Glutamatergic neuron (in vitro differentiated cells): ENCODE results near the gene LRRC46. TPM values are rescaled to one million over a fixed set of nuclear protein-coding genes. Genes with fewer than 3 reads are reported as not detected.

Experiments
- DNase-seq: peaks from one replicate; pipeline ENCODE4 v3.0.0; 2022
- H3K27ac Mint-ChIP-seq: one replicate; pipeline ENCODE4 v1.8.0; 2020; ENCODE audit warnings: mild to moderate bottlenecking, mixed read lengths, inconsistent platforms; ENCODE audit not compliant: unreplicated experiment
- H3K27me3 Mint-ChIP-seq: one replicate; pipeline ENCODE4 v1.8.0; 2020; ENCODE audit warnings: mild to moderate bottlenecking, moderate library complexity, mixed read lengths, inconsistent platforms; ENCODE audit not compliant: unreplicated experiment
- H3K36me3 Mint-ChIP-seq: one replicate; pipeline ENCODE4 v1.8.0; 2020; ENCODE audit warnings: mild to moderate bottlenecking, mixed read lengths, inconsistent platforms; ENCODE audit not compliant: unreplicated experiment
- H3K4me1 Mint-ChIP-seq: one replicate; pipeline ENCODE4 v1.8.0; 2020; ENCODE audit warnings: mild to moderate bottlenecking, low read depth, mixed read lengths, inconsistent platforms; ENCODE audit not compliant: unreplicated experiment
- H3K4me3 Mint-ChIP-seq: one replicate; pipeline ENCODE4 v1.8.0; 2020; ENCODE audit warnings: mild to moderate bottlenecking, mixed read lengths, inconsistent platforms; ENCODE audit not compliant: unreplicated experiment
- H3K9me3 Mint-ChIP-seq: one replicate; pipeline ENCODE4 v1.8.0; 2020; ENCODE audit warnings: mild to moderate bottlenecking, moderate library complexity, mixed read lengths, inconsistent platforms; ENCODE audit not compliant: unreplicated experiment
- CTCF ChIP-seq: fragments of 200-600 bp; sonication (generic); IDR thresholded peaks from one replicate; pipeline ENCODE4 v1.5.0; 2021; ENCODE audit not compliant: partially characterized antibody, unreplicated experiment
- total RNA-seq: library from RNA; stranded (reverse); fragmentation: NEBNext Ultra II Directional; extraction: Animal tissue kit (Norgen Biotek cat#: 25700); gene quantifications from one replicate; pipeline ENCODE4 v1.2.1, GENCODE V29; 2021; ENCODE audit not compliant: unreplicated experiment

LRRC46 gene
- total RNA-seq, 1 donor from 2014 or later, result 1.3 TPM

- H3K27ac Mint-ChIP-seq, result no peak overlapping the region
- peaks cover 5% of the 10 kb centered on the region for H3K36me3 Mint-ChIP-seq
These were observed 35.5 kb downstream of the LRRC46 start for GRCh38 chr17:47866941-47867340.

GRCh38 chr17:47867813-47868533, 36.5 kb downstream of the LRRC46 start:
- no peak for TF ChIP-seq CTCF
- H3K27ac Mint-ChIP-seq, result no peak overlapping the region
- peaks cover 25% of the 10 kb centered on the region for H3K27me3 Mint-ChIP-seq
- H3K36me3 Mint-ChIP-seq, result peaks cover 5% of the 10 kb centered on the region
- DNase-seq, result no peak
- H3K9me3 Mint-ChIP-seq, result peaks cover 6% of the 10 kb centered on the region
- no peaks in the 10 kb centered on the region for H3K4me1 Mint-ChIP-seq
- no peak overlapping the region for H3K4me3 Mint-ChIP-seq

More at GRCh38 chr17:47866941-47867340, 35.5 kb downstream of the LRRC46 start:
- no peak overlapping the region for H3K4me3 Mint-ChIP-seq
- peaks cover 24% of the 10 kb centered on the region for H3K27me3 Mint-ChIP-seq
- TF ChIP-seq CTCF, result no peak
- no peaks in the 10 kb centered on the region for H3K4me1 Mint-ChIP-seq
- DNase-seq, result no peak
- H3K9me3 Mint-ChIP-seq, result peaks cover 6% of the 10 kb centered on the region

GRCh38 chr17:47869114-47869513, 37.6 kb downstream of the LRRC46 start:
- Mint-ChIP-seq H3K27ac (no peak overlapping the region), H3K4me1 (no peaks in the 10 kb centered on the region), H3K36me3 (peaks cover 5% of the 10 kb centered on the region), H3K4me3 (no peak overlapping the region), H3K9me3 (peaks cover 4% of the 10 kb centered on the region), H3K27me3 (peaks cover 24% of the 10 kb centered on the region)
- TF ChIP-seq CTCF, result no peak
- no peak for DNase-seq

- peaks cover 5% of the 10 kb centered on the region for H3K36me3 Mint-ChIP-seq
- H3K9me3 Mint-ChIP-seq, result peaks cover 4% of the 10 kb centered on the region
- H3K4me3 Mint-ChIP-seq, result no peak overlapping the region
- H3K27me3 Mint-ChIP-seq, result peaks cover 22% of the 10 kb centered on the region
- DNase-seq, result no peak
- no peak for TF ChIP-seq CTCF
- peaks cover 3% of the 10 kb centered on the region for H3K4me1 Mint-ChIP-seq
- H3K27ac Mint-ChIP-seq, result no peak overlapping the region
These were observed 38.6 kb downstream of the LRRC46 start for GRCh38 chr17:47870056-47870455.

GRCh38 chr17:47871048-47871447, 39.6 kb downstream of the LRRC46 start:
- no peak for TF ChIP-seq CTCF
- Mint-ChIP-seq H3K27me3 (peaks cover 22% of the 10 kb centered on the region), H3K9me3 (peaks cover 2% of the 10 kb centered on the region), H3K4me3 (no peak overlapping the region), H3K4me1 (peaks cover 9% of the 10 kb centered on the region), H3K27ac (no peak overlapping the region), H3K36me3 (peaks cover 2% of the 10 kb centered on the region)
- no peak for DNase-seq
